BE2C (cell line): ENCODE results near the gene CAPN12.

Source experiments
- DNase-seq: peaks from one replicate; pipeline ENCODE4 v3.0.0-alpha.2; 2020
- H3K27me3 ChIP-seq: fragments of 250-450 bp; sonication (Bioruptor Pico); 2 replicates; pipeline ENCODE4 v1.5.1; 2020; ENCODE audit warnings: mild to moderate bottlenecking
- H3K36me3 ChIP-seq: fragments of 250-450 bp; sonication (Bioruptor Pico); 2 replicates; pipeline ENCODE4 v1.5.1; 2020; ENCODE audit warnings: mild to moderate bottlenecking
- H3K4me1 ChIP-seq: fragments of 250-450 bp; sonication (Bioruptor Pico); 2 replicates; pipeline ENCODE4 v1.5.1; 2020
- H3K4me3 ChIP-seq: 2 replicates; pipeline ENCODE4 v1.5.1; 2011; ENCODE audit warnings: low read depth, low read length
- H3K9me3 ChIP-seq: fragments of 250-450 bp; sonication (Bioruptor Pico); 2 replicates; pipeline ENCODE4 v1.5.1; 2020
- TF ChIP-seq, protein P1 (sequence below): IDR thresholded peaks from 2 replicates; pipeline ENCODE4 v1.5.1; 2012; ENCODE audit warnings: mild to moderate bottlenecking, low read depth, low read length

The CAPN12 gene

DNA sequence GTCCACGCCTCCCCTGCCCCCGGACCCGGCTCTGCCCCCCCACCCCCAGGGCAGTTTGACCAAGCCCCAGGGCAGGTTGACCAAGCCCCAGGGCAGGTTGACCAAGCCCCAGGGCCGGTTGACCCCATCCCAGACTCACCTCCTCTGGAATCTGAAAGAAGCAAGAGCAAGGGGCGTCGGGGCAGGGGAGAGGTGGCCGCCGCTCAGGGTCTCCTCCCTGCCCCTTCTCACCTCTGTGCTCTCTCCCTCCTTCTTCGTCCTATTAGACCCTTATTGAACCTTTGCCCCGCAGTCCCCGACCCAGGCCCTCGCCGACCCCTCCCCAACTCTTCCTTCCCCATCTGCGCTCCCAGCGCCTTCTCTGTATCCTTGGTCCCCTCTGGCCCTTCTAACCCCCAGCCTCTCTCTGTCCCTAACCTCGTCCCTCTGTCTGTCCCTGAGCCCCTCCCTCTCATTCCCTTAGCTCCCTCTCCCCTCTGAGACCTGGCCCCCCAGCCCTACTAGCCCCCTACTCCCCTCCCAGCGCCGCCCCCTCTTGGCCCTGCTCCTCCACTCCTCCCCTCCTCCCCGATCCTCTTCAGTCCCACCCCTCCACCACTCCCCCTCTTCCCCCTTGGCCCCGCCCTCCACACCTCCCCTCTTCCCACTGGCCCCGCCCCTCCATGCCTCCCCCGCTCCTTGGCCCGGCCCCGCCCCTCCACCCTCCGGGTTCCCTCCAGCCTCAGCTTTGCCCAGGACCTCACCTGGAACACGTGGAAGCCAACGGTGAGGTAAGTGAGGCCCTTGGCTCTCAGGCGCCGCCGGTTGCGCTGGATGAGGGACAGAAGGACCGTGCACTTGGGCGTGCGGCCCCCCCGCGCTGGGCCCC lies 7.6 kb downstream of the CAPN12 start:
- no peak for DNase-seq
- peak overlapping the region; percentile 23; the same call in 1 of the 2 replicates for H3K4me3 ChIP-seq
- TF ChIP-seq, protein P1, sequence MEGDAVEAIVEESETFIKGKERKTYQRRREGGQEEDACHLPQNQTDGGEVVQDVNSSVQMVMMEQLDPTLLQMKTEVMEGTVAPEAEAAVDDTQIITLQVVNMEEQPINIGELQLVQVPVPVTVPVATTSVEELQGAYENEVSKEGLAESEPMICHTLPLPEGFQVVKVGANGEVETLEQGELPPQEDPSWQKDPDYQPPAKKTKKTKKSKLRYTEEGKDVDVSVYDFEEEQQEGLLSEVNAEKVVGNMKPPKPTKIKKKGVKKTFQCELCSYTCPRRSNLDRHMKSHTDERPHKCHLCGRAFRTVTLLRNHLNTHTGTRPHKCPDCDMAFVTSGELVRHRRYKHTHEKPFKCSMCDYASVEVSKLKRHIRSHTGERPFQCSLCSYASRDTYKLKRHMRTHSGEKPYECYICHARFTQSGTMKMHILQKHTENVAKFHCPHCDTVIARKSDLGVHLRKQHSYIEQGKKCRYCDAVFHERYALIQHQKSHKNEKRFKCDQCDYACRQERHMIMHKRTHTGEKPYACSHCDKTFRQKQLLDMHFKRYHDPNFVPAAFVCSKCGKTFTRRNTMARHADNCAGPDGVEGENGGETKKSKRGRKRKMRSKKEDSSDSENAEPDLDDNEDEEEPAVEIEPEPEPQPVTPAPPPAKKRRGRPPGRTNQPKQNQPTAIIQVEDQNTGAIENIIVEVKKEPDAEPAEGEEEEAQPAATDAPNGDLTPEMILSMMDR, result no peak

DNA sequence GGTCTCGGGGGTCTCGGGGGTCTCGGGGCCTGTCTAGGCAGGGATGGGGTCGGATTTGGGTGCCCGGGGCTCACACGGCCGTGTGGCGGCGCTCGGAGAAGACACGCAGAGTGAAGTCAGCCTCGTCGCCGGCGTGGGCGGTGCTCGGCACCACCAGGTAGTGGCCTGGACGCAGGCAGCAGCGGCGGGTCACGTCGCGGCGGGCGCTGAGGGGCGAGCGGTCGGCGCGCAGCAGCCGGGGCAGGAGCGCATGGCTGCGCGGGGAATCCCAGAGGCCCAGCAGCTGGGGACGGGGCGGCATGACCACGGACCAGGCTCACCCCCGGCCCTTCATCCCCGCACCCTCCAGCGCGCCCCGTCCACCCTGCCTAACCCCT lies 8.2 kb downstream of the CAPN12 start:
- TF ChIP-seq, protein P1, result no peak
- DNase-seq, result peak; percentile 54
- Histone ChIP-seq H3K27me3 (no peaks in the 10 kb centered on the region), H3K4me1 (no peaks in the 10 kb centered on the region), H3K9me3 (no peaks in the 10 kb centered on the region), H3K4me3 (peak overlapping the region; percentile 23; the same call in 1 of the 2 replicates), H3K36me3 (peaks cover 2% of the 10 kb centered on the region)

More for the DNA sequence above, 7.6 kb downstream of the CAPN12 start:
- no peaks in the 10 kb centered on the region for H3K36me3 ChIP-seq
- no peaks in the 10 kb centered on the region for H3K4me1 ChIP-seq
- H3K9me3 ChIP-seq, result no peaks in the 10 kb centered on the region
- no peaks in the 10 kb centered on the region for H3K27me3 ChIP-seq

DNA sequence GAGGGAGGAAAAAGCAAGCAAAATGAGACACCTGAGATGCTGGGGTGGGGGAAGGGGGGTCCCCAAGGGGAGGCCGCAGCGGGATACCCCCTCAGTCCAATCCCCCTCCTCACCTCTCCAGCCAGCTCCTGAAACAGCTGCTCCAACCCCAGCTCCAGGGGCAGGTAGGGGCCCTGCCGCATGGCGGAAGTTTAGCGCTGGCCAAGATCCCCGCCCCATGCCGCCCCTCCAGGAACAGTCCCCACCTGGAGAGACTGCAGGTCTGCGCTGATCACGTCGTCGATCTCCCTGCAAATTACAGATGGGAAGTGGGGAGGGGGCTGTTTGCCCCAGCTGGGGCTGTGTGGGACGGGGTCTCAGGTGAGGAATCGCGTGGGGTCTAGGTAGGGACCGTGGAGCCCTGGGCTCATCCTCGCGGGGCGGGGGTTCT lies 9.0 kb downstream of the CAPN12 start:
- TF ChIP-seq, protein P1, result no peak
- no peaks in the 10 kb centered on the region for H3K9me3 ChIP-seq
- DNase-seq, result no peak
- no peaks in the 10 kb centered on the region for H3K4me1 ChIP-seq
- peaks cover 3% of the 10 kb centered on the region for H3K36me3 ChIP-seq
- no peak overlapping the region for H3K4me3 ChIP-seq
- no peaks in the 10 kb centered on the region for H3K27me3 ChIP-seq

DNA sequence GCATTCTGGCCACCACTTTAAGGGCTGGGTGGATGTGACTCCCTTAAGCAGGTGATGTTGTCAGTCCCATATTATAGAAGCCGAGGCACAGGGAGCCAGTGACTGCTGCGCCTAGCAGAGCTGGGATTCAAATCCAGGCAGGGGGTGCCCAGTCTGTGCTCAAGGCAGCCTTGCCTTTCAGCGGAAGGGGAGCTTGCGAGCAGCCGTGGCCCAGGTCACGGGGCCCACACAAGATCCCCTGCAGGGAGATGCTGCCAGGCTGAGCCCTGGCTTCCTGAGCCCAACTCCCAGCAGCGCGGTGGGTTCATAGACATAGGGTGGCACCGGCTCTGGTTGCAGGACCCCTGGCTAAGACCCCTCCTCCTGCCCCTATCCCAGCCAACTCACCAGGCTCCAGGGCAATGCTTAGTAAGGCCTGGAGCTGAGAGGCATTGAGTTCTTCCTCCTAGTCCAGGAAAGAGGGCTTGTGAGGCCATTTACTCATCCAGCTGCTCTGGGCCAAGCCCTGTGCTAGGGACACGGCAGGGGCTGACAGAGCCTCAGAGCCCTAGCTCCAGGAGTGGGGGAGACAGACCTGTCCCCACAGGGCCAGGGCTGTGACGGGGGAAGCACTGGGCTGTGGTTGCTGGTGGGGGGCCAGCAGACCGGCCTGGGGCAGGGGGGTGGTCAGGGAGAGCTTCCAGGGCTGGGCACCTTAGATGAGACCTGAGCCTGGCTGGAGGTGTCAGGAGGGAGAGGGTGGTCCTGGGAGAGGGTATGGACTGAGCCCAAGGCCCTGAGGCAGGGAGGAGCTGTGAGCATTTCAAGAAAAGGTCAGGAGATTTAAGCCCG lies 9.6 kb downstream of the CAPN12 start:
- H3K4me3 ChIP-seq, result no peak overlapping the region
- H3K27me3 ChIP-seq, result no peaks in the 10 kb centered on the region
- no peaks in the 10 kb centered on the region for H3K9me3 ChIP-seq
- TF ChIP-seq, protein P1, result no peak
- H3K4me1 ChIP-seq, result no peaks in the 10 kb centered on the region
- DNase-seq, result no peak
- H3K36me3 ChIP-seq, result peaks cover 3% of the 10 kb centered on the region

DNA sequence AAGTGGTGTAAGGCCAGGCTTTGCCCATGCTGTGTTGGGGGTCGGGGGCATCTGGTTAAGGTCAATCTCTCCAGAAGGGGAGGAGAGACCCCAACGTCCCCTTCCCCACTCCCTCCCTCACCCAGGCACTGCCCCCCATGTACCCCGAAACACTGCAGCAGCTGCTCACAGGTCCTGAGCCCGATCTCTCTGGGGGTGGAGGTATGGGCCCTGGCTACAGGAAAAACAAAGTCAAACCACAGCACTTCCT lies 10.2 kb downstream of the CAPN12 start:
- H3K4me1 ChIP-seq, result no peaks in the 10 kb centered on the region
- no peak for DNase-seq
- H3K4me3 ChIP-seq, result no peak overlapping the region
- H3K36me3 ChIP-seq, result peaks cover 3% of the 10 kb centered on the region
- no peaks in the 10 kb centered on the region for H3K27me3 ChIP-seq
- H3K9me3 ChIP-seq, result no peaks in the 10 kb centered on the region
- TF ChIP-seq, protein P1, result no peak
